ENCODE results near the gene NFIA.

NFIA gene

DNA sequence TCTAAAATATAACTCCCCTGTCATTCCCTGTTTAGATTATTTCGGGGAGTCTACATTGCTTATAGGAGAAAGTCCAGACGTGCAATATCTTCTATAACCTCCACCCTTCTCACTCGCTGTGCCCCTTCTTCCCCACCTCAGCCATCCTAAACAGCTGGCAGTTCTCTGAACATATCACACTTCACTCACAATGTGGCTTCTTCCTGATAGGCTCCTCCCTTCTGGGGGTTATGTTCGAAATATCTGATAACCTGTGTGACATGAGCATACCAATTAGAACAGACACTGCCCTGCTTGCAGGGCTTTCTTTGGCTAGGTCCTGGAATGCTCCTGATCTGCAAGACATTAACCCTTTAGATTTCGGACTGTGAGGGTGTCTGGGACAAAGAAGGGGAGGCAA is 274.6 kb downstream of the NFIA start:
- no peak overlapping the region for H3K27ac ChIP-seq
- H3K4me3 ChIP-seq, result no peak overlapping the region

DNA sequence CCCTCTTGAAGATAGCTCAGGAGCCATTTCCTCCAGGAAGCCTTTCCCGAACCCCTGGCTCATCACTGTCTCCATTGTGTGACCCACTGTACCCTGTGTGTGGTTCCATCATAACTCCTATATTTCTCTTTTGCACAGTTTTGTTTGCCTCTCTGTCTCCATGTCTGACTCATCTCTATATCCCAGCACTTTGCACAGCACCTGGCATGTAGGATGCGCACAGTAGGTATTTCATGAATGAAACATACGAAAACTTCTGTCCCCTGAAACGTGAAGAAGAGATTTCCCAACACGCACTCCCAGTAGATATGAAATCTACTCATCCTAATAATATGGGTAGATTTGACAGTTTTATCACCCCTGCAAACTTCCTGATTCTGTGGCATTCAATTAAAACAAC is 275.2 kb downstream of the NFIA start:
- Histone ChIP-seq H3K4me3 (no peak overlapping the region), H3K27ac (no peak overlapping the region)

DNA sequence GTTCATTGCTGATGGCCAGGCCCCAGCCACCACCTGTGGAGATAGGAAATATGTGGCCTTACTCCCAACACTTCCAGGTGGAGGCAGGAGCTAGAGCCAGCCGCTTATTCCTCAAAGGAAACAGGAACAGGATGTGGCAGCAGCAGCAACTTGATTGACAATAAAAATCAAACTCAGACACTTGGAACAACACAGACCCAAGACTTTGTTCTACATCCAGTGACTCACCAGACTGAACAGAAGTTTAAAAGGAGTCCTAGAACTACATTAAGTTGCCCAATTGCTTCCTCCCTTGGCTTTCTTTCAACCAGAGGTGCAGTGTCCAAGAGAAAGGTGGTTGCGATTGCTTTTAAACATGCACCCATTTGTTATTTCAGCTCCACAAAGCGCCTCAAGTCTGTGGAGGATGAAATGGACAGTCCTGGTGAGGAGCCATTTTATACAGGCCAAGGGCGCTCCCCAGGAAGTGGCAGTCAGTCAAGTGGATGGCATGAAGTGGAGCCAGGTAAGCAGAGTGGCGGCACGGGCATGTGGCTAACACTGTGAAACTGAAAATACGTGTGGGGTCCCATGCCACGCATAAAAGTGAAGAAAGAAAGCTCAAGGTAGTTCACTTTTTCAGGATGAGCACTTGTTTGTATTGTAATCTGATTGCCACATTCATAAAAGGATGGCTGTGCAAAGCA is 276.6 kb downstream of the NFIA start:
- Histone ChIP-seq H3K27ac (no peak overlapping the region), H3K4me3 (no peak overlapping the region)

DNA sequence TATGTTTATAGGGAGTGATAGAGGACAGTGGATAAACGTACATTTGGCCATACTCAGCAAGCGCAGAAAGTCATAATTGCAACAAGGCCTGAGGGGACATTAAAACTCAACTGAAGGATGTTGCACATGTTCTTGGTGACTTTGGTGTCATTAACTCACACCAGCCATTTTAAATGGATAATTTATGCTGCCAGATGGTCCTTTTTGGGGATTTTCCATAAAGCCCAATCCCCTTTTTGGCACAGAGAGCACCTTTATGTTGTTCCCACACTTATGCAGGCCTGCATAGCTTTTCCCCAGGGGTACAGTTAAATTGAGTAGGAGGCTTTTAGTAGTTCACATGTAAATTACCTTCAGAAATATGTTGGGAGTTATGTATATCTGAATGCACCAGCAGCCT is 279.6 kb downstream of the NFIA start:
- no peak overlapping the region for H3K4me3 ChIP-seq
- H3K27ac ChIP-seq, result no peak overlapping the region

DNA sequence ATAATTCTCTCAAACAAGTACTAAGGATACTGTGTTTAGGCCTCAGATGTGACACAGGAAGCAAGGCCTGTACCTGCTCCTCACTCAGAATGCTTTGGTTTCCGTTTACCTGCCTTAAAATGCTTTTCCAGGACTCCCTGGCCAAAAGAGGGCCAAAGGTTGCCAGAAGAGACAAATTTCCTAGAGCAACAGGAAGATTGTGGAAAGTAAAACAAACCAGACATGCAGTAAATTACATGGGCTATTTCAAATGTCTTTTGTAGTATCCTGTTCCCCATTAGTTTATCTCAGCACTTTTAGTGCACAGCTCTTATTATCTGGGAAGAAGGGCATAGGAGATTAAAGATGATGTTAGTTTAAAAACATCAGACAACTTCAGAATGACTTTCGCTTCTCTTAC is 280.0 kb downstream of the NFIA start:
- H3K27ac ChIP-seq, result no peak overlapping the region
- H3K4me3 ChIP-seq, result no peak overlapping the region

DNA sequence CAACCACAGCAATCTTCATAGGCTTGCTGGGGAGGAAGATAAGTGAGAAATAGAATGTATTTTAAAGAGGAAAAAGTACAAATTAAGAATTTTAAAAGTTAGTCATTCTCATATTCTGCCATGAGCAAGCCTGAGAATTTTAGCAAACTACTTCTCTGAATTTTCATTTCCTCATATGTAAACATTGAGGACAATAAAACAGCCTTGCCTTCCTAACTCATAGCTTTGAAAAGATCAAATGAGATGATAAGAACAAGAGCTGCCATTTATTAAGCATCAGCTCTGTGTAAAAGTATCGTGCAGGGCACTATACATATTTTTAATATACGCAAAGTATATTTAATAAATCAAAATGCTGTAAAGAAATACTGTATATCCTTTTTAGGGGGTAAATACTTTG is 286.0 kb downstream of the NFIA start:
- H3K4me3 ChIP-seq, result no peak overlapping the region
- no peak overlapping the region for H3K27ac ChIP-seq

DNA sequence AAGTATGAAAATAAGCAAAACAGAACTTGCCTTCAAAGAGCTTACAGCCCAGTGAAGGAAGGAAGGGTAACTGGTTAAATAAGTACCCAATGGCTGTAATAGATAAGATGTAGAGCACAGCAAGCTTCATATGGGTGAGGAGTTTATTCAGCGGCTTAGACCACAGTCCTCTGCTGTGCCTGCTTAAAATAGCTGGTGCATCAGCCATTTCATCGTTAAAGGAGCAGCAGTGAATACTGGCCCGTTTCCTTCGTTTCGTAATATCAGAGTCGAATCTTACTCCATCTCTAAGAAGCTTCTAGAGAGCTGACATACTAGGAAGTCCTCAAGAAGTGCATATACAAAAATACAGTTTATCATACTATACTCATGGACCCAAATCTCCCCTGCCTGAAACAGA is 286.5 kb downstream of the NFIA start:
- H3K4me3 ChIP-seq, result no peak overlapping the region
- H3K27ac ChIP-seq, result no peak overlapping the region

DNA sequence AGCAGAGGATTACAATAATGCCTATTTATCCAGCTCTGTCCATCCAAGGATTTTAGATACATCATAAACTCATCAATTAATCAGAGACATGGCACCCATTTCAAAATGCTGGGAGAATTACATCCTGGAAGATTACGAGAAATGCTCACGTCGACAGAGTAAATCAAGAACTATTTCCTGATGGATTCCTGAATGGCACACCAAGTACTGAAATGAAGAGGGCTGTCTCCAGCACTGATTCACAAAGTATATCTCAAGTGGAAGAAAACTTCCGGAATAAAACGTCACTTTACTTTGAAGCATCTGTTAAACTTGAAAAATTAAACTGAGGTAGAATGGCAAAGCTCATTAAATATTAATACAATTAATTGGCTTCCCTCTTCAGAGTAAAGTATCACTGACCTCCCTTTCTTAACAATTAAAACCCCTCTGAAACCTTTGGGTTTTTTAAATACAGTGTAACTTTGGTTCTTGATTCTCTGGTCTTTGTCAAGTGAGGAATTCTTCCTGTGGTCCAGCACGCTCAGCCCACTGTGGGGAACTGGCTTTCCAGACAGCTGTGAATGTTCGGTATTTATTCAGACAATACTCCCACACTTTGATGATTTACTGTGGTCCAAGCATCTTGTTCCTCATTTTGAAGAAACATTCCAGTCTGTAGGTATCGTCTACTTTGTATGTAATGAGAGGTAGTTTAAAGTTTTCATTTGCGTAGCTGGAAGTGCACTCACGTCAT is 288.0 kb downstream of the NFIA start:
- H3K4me3 ChIP-seq, result no peak overlapping the region
- no peak overlapping the region for H3K27ac ChIP-seq

DNA sequence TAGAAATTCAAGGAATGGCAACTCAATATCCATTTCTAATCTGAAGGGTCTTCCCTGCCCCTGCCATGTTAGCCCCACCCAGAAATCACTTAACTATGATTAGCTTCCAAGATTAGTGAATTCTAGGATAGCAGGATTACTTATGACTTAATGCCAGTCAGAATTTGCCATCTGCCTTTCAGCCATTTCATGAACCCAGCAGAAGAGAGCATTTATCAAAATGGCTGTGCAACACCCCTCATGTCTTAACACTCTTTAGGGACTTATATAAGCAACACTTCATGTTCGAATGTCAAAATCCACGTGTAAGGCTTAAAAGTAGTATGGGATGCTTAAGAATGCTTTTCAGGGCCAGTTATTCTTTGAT is 288.5 kb downstream of the NFIA start:
- Histone ChIP-seq H3K4me3 (no peak overlapping the region), H3K27ac (no peak overlapping the region)

DNA sequence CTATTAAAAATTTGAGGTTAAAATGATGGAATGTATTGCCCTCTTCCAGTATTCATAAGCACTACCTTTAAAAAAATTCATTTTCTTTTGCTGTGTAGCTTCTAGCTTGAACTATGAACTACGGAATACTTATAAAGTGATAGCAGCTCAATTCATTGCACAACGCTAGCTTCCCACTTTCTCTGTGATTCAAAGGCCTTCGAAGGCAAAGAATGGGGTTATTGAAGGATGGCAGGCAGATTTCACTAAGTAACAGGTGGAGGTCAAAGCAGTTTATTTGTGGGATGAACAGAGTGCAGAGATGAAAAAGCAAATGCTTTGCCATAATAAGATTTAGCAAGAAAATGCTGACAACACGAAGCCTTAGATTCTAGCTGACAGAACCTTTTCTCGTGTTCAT is 290.6 kb downstream of the NFIA start:
- no peak overlapping the region for H3K27ac ChIP-seq

DNA sequence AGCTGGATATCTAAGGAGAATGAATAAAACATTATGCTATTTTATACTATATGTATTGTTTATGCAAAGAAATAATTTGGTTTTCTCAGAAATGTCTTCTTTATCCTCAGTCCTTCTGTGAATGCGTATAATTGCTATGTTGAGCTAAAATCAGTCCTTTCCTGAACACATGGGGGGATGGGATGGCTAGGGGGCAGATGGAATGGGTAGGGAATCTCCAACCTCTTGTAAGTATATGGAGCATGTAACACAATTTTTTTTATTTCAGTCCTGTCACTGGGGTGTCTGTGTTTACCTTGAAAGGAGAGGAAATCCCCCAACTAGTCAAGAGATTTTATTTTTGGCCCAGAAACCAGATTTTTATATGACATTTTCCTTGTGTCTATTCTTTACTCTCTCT is 291.8 kb downstream of the NFIA start:
- no peak overlapping the region for H3K27ac ChIP-seq

More for the DNA sequence above, 290.6 kb downstream of the NFIA start:
- H3K4me3 ChIP-seq, result no peak overlapping the region

DNA sequence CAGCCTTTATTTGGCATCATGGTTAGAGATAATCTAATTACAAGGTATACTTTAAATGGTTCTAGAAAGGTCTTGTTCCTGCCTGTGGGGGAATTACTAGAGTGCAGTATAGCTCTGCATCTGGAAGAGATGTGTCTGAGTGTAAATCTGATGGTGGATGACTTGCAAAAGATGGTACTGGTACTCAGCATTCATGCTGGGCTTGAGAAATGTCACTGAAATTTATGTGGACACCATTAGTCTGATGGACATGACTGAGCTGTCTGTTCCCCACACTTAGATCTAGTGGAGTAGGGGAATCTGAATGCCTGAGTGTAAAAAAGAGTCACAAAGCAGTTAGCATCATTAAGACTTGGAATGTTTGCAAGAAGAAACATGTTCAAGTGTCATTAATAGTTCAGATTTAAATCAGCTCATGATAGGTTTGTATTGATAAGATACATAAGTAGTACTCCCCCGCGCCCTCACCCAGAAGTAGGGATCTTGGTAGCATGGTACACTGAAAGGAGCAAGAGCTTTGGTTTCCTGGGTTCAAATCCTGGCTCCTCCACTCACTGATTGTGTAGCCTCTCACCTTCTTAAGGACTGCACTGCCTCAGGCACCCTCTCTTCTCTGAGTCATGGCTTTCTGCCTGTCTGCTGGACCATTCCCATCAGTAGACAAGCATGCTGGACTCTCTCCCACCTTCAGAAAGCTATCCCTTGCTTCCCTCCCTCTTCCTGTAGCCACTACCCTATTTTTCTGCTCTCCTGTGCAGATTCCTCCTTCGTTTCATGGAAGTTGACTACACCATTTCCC is 292.9 kb downstream of the NFIA start:
- H3K27ac ChIP-seq, result no peak overlapping the region
- H3K4me3 ChIP-seq, result no peak overlapping the region

More for the DNA sequence above, 291.8 kb downstream of the NFIA start:
- H3K4me3 ChIP-seq, result no peak overlapping the region

DNA sequence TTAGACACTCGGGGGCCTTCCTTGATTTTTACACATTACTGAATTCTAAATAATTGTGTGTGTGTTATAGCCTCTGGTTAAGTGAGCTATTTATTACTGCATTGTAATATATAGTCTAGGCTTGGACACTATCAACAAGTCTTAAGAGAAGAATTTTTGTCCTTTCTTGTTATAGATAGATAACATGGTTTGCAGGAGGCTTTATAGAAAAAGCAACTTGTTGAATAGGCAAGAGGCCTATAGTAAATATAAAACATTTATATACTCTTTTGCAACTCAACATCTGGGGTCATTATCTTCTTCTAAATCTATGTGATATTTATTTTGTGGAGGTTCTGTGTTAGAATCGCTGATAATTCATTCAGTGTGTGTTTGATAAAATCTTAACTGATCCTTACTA is 293.8 kb downstream of the NFIA start:
- Histone ChIP-seq H3K27ac (no peak overlapping the region), H3K4me3 (no peak overlapping the region)

DNA sequence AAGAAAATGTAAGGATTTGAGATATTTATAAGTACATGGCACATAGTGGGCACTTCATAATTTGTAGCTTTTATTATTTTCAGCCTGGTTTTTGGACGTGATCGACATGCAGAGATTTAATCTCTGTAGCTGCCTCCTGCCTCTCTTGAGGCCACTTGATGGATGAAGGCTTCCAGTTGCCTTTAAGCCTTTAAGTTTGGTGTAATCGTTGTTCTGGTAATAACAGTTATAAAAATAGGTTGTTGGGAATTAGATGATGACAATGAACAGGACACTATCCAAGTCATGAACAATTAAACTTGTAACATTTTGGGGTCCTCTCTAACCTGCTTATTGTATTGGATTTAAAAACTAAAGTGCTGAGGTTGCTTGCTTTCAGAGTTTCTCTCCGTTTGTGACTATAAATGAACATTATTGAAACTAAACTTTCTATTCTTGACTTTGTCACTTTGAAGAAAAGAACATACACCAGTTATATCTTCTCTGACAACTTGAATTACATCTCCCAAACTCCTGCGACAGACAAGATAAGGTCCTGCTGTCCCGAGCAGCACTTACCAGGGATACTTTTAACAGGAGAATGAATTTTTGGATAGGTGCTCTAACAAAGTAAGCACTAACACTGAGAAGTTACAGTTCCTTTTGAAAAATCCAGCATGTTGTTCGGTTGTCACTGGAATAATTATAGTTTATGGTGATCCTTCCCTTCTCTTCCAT is 295.0 kb downstream of the NFIA start:
- no peak overlapping the region for H3K27ac ChIP-seq
- no peak overlapping the region for H3K4me3 ChIP-seq

DNA sequence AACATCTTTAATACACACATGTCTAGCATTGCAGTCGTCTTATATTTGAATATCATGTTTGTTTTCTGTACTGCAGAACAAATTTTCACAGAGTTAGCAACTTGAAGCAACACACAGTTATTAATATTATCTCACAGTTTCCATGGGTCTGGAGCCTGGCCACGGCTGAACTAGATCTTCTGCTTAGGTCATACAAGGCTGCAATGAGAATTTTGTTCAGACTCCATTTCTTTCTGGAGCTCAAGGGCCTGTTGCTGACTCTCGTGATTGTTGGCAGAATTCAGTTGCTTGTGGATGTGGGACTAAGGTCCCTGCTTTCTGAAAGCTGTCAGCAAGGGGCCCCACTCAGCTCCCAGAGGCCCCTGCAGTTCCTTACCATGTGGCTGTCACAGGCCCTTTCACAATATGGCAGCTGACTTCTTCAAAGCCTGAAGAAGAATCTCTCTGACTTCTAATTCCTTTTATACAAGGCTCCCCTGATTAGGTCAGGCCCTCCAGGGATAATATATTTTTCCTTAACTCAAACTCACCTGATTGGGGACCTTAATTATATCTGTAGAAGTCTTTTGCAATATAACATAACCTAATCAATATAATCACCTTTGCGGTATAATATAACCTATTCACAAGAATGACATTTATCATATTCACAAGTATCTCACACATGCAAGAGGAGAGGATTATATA is 296.3 kb downstream of the NFIA start:
- H3K27ac ChIP-seq, result no peak overlapping the region
- H3K4me3 ChIP-seq, result no peak overlapping the region

DNA sequence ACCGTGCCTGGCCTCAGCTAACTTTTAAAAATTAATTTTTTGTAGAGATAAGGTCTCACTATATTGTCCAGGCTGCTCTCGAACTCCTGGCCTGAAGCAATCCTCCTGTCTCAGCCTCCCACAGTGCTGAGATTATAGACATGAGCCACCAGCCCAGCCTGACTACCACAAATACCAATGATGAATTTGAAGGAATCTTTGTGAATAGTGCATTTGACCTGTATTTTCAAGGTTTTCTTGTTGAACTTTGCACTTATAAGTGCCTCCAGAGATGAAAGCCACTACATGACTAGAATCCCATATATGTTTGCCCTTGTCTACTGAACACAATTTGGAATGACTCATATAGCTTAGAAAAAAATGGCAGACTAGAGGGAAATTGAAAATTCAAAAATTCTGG is 297.3 kb downstream of the NFIA start:
- H3K4me3 ChIP-seq, result no peak overlapping the region
- no peak overlapping the region for H3K27ac ChIP-seq

DNA sequence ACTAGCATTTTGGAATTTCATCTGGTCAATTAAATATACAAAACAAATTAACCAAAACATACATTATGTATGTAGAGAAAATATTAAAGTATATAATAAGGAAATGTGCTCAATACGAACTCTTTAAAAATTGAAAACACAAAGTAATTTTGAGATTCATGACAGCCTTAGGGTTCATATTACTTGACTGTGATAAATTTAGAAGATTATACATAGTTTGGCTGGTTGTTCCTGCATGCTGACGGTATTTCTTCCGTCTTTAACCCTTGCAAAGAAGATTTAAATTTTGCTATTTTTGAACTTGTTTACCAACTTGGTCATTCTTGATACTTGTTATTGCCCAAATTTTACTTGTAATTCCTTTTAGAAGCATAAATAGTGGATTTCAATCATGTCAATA is 298.2 kb downstream of the NFIA start:
- H3K4me3 ChIP-seq, result no peak overlapping the region
- no peak overlapping the region for H3K27ac ChIP-seq

DNA sequence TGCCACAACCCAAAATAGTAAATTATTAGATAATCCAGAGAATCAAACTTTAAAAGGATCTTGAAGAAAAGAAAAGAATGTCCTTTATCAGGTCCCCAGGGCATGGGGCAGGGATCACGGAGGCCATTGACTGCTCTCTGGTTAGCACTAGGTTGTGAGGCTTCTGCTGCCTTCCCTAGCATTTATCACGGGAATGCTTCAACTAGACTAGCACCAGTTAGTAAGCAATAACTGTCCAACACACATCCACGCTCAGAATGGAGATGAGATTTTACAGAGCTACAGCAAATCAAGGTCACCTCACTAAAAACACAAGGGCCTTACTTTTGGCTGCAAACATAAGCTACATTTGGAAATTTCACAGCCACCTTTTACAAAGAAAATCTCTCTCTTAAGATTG is 304.0 kb downstream of the NFIA start:
- H3K27ac ChIP-seq, result no peak overlapping the region
- no peak overlapping the region for H3K4me3 ChIP-seq

DNA sequence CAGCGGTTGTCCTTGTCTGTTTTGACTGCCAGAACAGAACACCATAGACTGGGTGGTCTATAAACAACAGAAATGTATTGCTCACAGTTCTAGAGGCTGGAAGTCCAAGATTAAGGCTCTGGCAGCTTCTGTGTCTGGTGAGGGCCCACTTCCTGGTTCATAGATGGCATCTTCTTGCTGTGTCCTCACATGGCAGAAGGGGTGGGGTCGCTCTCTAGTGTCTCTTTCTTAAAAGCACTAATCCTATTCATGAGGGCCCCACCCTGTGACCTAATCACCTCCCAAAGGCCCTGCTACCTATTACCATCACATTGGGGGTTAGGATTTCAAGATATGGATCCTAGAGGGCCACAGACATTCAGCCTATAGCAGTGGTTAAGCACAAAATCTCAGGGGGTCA is 304.4 kb downstream of the NFIA start:
- no peak overlapping the region for H3K4me3 ChIP-seq
- no peak overlapping the region for H3K27ac ChIP-seq

DNA sequence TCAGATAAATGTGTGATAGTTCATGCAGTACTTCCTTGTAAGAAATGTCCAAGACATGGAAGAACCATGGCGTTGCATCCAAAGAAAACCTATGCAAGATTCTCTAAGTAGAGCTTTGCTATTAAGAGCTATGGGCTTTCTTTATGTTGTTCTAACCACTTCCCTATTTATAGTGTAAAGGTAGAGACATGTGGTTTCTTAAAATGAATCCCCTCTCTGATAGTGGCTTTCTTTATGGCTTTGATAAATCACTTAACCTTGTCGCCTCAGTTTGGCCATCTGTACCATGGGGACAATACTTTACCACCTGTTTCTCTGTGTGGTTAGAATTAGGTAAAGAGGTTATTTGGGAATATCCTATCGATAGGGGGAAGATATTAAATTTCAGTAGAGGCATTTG is 305.5 kb downstream of the NFIA start:
- Histone ChIP-seq H3K4me3 (no peak overlapping the region), H3K27ac (no peak overlapping the region)
